ENCODE data around the gene TDP1.

GRCh38 chr14:90050271-90050670, 94.5 kb downstream of the TDP1 start:
- TF ChIP-seq, protein P1, sequence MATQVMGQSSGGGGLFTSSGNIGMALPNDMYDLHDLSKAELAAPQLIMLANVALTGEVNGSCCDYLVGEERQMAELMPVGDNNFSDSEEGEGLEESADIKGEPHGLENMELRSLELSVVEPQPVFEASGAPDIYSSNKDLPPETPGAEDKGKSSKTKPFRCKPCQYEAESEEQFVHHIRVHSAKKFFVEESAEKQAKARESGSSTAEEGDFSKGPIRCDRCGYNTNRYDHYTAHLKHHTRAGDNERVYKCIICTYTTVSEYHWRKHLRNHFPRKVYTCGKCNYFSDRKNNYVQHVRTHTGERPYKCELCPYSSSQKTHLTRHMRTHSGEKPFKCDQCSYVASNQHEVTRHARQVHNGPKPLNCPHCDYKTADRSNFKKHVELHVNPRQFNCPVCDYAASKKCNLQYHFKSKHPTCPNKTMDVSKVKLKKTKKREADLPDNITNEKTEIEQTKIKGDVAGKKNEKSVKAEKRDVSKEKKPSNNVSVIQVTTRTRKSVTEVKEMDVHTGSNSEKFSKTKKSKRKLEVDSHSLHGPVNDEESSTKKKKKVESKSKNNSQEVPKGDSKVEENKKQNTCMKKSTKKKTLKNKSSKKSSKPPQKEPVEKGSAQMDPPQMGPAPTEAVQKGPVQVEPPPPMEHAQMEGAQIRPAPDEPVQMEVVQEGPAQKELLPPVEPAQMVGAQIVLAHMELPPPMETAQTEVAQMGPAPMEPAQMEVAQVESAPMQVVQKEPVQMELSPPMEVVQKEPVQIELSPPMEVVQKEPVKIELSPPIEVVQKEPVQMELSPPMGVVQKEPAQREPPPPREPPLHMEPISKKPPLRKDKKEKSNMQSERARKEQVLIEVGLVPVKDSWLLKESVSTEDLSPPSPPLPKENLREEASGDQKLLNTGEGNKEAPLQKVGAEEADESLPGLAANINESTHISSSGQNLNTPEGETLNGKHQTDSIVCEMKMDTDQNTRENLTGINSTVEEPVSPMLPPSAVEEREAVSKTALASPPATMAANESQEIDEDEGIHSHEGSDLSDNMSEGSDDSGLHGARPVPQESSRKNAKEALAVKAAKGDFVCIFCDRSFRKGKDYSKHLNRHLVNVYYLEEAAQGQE (IDR thresholded peaks at IDR 0.05; ENCODE audit: insufficient read depth in 1 of 2, low read depth in 2 of 2, low read length in 2 of 2) = no peak
- no peak for TF ChIP-seq POLR2AphosphoS5 (IDR thresholded peaks at IDR 0.05; ENCODE audit: low read depth, low read length)
- TF ChIP-seq TAF1 (IDR thresholded peaks at IDR 0.05; ENCODE audit: borderline replicate concordance, insufficient read depth, low read length) = no peak
- no peak for TF ChIP-seq SIN3A (IDR thresholded peaks at IDR 0.05; ENCODE audit: borderline replicate concordance, insufficient read depth, low read length)

Data from PFSK-1 (cell line).